Esophagus squamous epithelium (tissue), 5 donors: ENCODE data around the gene DUSP9. TPM values are rescaled to one million over a fixed set of nuclear protein-coding genes. Genes with fewer than 3 reads are reported as not detected.

Experiments
- DNase-seq: peaks from one replicate; lab custom pipeline; 2025; lab: John Stamatoyannopoulos, UW
- H3K27ac ChIP-seq, 4 donors: fragments of 200-600 bp; sonication (generic); one replicate each; pipeline ENCODE4 v1.5.1; 2016 to 2019; ENCODE audit warnings: mild to moderate bottlenecking in 1 of 4
- H3K27me3 ChIP-seq, 4 donors: fragments of 200-600 bp; sonication (generic); 1 replicate in 3 of 4; 2 replicates in 1 of 4; pipeline versions ENCODE4 v1.5.1 to v1.6.0; 2017 to 2021; ENCODE audit warnings: antibody characterized with exemption in 1 of 4
- H3K36me3 ChIP-seq, 3 donors: fragments of 200-600 bp; sonication (generic); one replicate each; pipeline ENCODE4 v1.5.1; 2016 to 2019
- H3K4me1 ChIP-seq, 3 donors: fragments of 200-600 bp; sonication (generic); one replicate each; pipeline ENCODE4 v1.5.1; 2017 to 2019
- H3K4me3 ChIP-seq, 4 donors: fragments of 200-600 bp; sonication (generic); 1 replicate in 3 of 4; 2 replicates in 1 of 4; pipeline ENCODE4 v1.5.1; 2016 to 2019; ENCODE audit warnings: mild to moderate bottlenecking in 2 of 4, moderate library complexity in 1 of 4
- H3K9me3 ChIP-seq, 3 donors: fragments of 200-600 bp; sonication (generic); one replicate each; pipeline ENCODE4 v1.5.1; 2016 to 2019
- CTCF ChIP-seq, 6 experiments: fragments of 450-650 bp in 4 of 6; fragments of 200-600 bp in 2 of 6; sonication (generic) in 2 of 6; IDR thresholded peaks; one replicate each; pipeline ENCODE4 v1.5.1; 2016 to 2019; ENCODE audit warnings: antibody characterized with exemption in 6 of 6, mild to moderate bottlenecking in 4 of 6, moderate library complexity in 4 of 6
- POLR2A ChIP-seq, 4 donors: fragments of 450-650 bp; IDR thresholded peaks; one replicate each; pipeline ENCODE4 v1.6.1; 2017; ENCODE audit warnings: antibody characterized with exemption in 4 of 4, mild to moderate bottlenecking in 4 of 4, moderate library complexity in 3 of 4
- WGBS, 2 donors: methylation state at CpG; one replicate each; pipeline ENCODE4 v1.1.5; 2018; 5-methylcytosine and 5-hydroxymethylcytosine counted together
- intact Hi-C: fragments of 100-400 bp; cut with DNase I; formaldehyde crosslinking; loops from one replicate; pipeline ENCODE4 v1.15.0; 2022
- total RNA-seq, 4 donors: library from RNA; depleted of rRNA; stranded (reverse); fragments of >200 nt; gene quantifications; one replicate each; pipeline ENCODE4 v1.1.0, GENCODE V29; 2016
- donor health status: DM: yes; HTN: yes; CAD: no.

DUSP9 gene
- total RNA-seq, 4 donors from 2014 or later: 0.38 to 4.0 (median 1.3) TPM

- intact Hi-C loops: no loop called here
- TF ChIP-seq POLR2A (IDR thresholded peaks at IDR 0.05): no peak
- no peak for TF ChIP-seq CTCF (IDR thresholded peaks at IDR 0.05)
- Histone ChIP-seq H3K27ac (peak overlapping the region in 1 of 4 donors; percentile 5), H3K9me3 (no peaks in the 10 kb centered on the region), H3K4me1 (peaks cover 0 to 17% (median 0%) of the 10 kb centered on the region in 3 donors), H3K4me3 (no peak overlapping the region), H3K36me3 (no peaks in the 10 kb centered on the region), H3K27me3 (peaks cover 0 to 22% (median 0%) of the 10 kb centered on the region in 4 donors)
- 75% methylated on average over 5 of the region's 11 CpGs; no CpG with 5 or more reads in 1 of the 2 donors for WGBS, 2 donors
- no peak for DNase-seq
Observed at GRCh38 chrX:153668423-153669173, 21.6 kb downstream of the DUSP9 start.

GRCh38 chrX:153669174-153669890 is 22.3 kb downstream of the DUSP9 start:
- no peak overlapping the region for H3K27ac ChIP-seq
- H3K36me3 ChIP-seq: no peaks in the 10 kb centered on the region
- H3K27me3 ChIP-seq: peaks cover 0 to 27% (median 0%) of the 10 kb centered on the region in 4 donors
- DNase-seq: no peak
- H3K4me3 ChIP-seq: no peak overlapping the region
- H3K9me3 ChIP-seq: no peaks in the 10 kb centered on the region
- H3K4me1 ChIP-seq: peaks cover 0 to 17% (median 0%) of the 10 kb centered on the region in 3 donors
- intact Hi-C loops: no loop called here
- WGBS, 2 donors: 72 to 83% methylated on average over 1 to 2 of the region's 17 CpGs
- TF ChIP-seq POLR2A (IDR thresholded peaks at IDR 0.05) (no peak), CTCF (IDR thresholded peaks at IDR 0.05) (peak; percentile 58 to 69 (median 61))

GRCh38 chrX:153669901-153670731 is 23.1 kb downstream of the DUSP9 start:
- Histone ChIP-seq H3K27me3 (peaks cover 0 to 33% (median 0%) of the 10 kb centered on the region in 4 donors), H3K27ac (no peak overlapping the region), H3K9me3 (no peaks in the 10 kb centered on the region), H3K4me1 (peaks cover 0 to 17% (median 0%) of the 10 kb centered on the region in 3 donors), H3K36me3 (no peaks in the 10 kb centered on the region), H3K4me3 (no peak overlapping the region)
- WGBS, 2 donors: 58% methylated on average over 6 of the region's 23 CpGs; no CpG with 5 or more reads in 1 of the 2 donors
- DNase-seq: no peak
- intact Hi-C loops: no loop called here
- no peak for TF ChIP-seq POLR2A (IDR thresholded peaks at IDR 0.05)
- TF ChIP-seq CTCF (IDR thresholded peaks at IDR 0.05): no peak

GRCh38 chrX:153670748-153671588 is 24.0 kb downstream of the DUSP9 start:
- no peak for TF ChIP-seq POLR2A (IDR thresholded peaks at IDR 0.05)
- no peak for TF ChIP-seq CTCF (IDR thresholded peaks at IDR 0.05)
- Histone ChIP-seq H3K4me1 (peaks cover 0 to 17% (median 0%) of the 10 kb centered on the region in 3 donors), H3K27me3 (peaks cover 0 to 33% (median 0%) of the 10 kb centered on the region in 4 donors), H3K4me3 (no peak overlapping the region), H3K9me3 (no peaks in the 10 kb centered on the region), H3K27ac (no peak overlapping the region), H3K36me3 (no peaks in the 10 kb centered on the region)
- 60 to 100% methylated on average over 1 of the region's 23 CpGs for WGBS, 2 donors
- intact Hi-C loops: no loop called here
- DNase-seq: no peak
